Lower lobe of right lung (tissue), 2 donors: ENCODE results near the gene CEP131. TPM values are rescaled to one million over a fixed set of nuclear protein-coding genes. Genes with fewer than 3 reads are reported as not detected.

Experiments used
- ATAC-seq, 2 donors: fragments of 200-7000 bp; cut with Tn5 transposase; one replicate each; pipeline ENCODE4 v1.9.1; 2020 to 2022; ENCODE audit warnings: mild to moderate bottlenecking in 2 of 2, moderate library complexity in 2 of 2
- DNase-seq: peaks from one replicate; pipeline ENCODE4 v3.0.0-alpha.2; 2020
- H3K27ac ChIP-seq: fragments of 200-600 bp; one replicate; pipeline ENCODE4 v1.8.0; 2022
- H3K27me3 ChIP-seq: fragments of 200-600 bp; one replicate; pipeline ENCODE4 v1.8.0; 2022; ENCODE audit warnings: low read depth
- H3K36me3 ChIP-seq: fragments of 200-600 bp; one replicate; pipeline ENCODE4 v1.8.0; 2022; ENCODE audit warnings: mild to moderate bottlenecking
- H3K4me1 ChIP-seq: fragments of 200-600 bp; one replicate; pipeline ENCODE4 v1.8.0; 2022
- H3K4me3 ChIP-seq: fragments of 200-600 bp; one replicate; pipeline ENCODE4 v1.8.0; 2022; ENCODE audit warnings: mild to moderate bottlenecking
- H3K9me3 ChIP-seq: fragments of 200-600 bp; one replicate; pipeline ENCODE4 v1.8.0; 2022
- CTCF ChIP-seq: fragments of 200-600 bp; IDR thresholded peaks from one replicate; pipeline ENCODE4 v1.8.0; 2022; ENCODE audit warnings: antibody characterized with exemption, mild to moderate bottlenecking
- intact Hi-C: fragments of 100-400 bp; cut with DNase I; formaldehyde crosslinking; loops from one replicate; pipeline ENCODE4 v1.11.0; 2022
- total RNA-seq: library from RNA; stranded (reverse); fragmentation: NEBNext Ultra II Directional; extraction: Animal tissue kit (Norgen Biotek cat#: 25700); gene quantifications from one replicate; pipeline ENCODE4 v1.2.1, GENCODE V29; 2021
- donor health status: DM: no; HTN: yes; CAD: no; lungs with severe emphysema.

CEP131 gene
- total RNA-seq, 1 donor from 2014 or later: 8.3 TPM

- intact Hi-C loops: no loop called here
- peaks cover under 1% of the 10 kb centered on the region for H3K27me3 ChIP-seq
- H3K9me3 ChIP-seq: no peaks in the 10 kb centered on the region
- no peak overlapping the region for H3K27ac ChIP-seq
- DNase-seq (no peak), ATAC-seq (peak; percentile 42 to 51)
- no peaks in the 10 kb centered on the region for H3K36me3 ChIP-seq
- H3K4me1 ChIP-seq: peaks cover 8% of the 10 kb centered on the region
- TF ChIP-seq CTCF: no peak
- no peak overlapping the region for H3K4me3 ChIP-seq
Measured at GRCh38 chr17:81171941-81172340, 50.8 kb downstream of the CEP131 start.

GRCh38 chr17:81170727-81171494 is 51.9 kb downstream of the CEP131 start:
- Histone ChIP-seq H3K36me3 (no peaks in the 10 kb centered on the region), H3K9me3 (no peaks in the 10 kb centered on the region), H3K4me3 (no peak overlapping the region), H3K27me3 (peaks cover 6% of the 10 kb centered on the region), H3K4me1 (peaks cover 8% of the 10 kb centered on the region), H3K27ac (no peak overlapping the region)
- DNase-seq (no peak), ATAC-seq (peak in 1 of 2 donors; percentile 5)
- intact Hi-C loops: no loop called here
- no peak for TF ChIP-seq CTCF

GRCh38 chr17:81169870-81170309 is 52.9 kb downstream of the CEP131 start:
- TF ChIP-seq CTCF: no peak
- no peak for ATAC-seq
- intact Hi-C loops: no loop called here

GRCh38 chr17:81167638-81168037 is 55.1 kb downstream of the CEP131 start:
- peak; percentile 37 for DNase-seq
- no peak overlapping the region for H3K27ac ChIP-seq
- intact Hi-C loops: no loop called here
- H3K4me3 ChIP-seq: no peak overlapping the region
- no peaks in the 10 kb centered on the region for H3K9me3 ChIP-seq
- peaks cover 13% of the 10 kb centered on the region for H3K4me1 ChIP-seq
- H3K27me3 ChIP-seq: peaks cover 21% of the 10 kb centered on the region
- ATAC-seq: no peak
- no peak for TF ChIP-seq CTCF
- no peaks in the 10 kb centered on the region for H3K36me3 ChIP-seq

More at GRCh38 chr17:81169870-81170309, 52.9 kb downstream of the CEP131 start:
- no peak for DNase-seq
- Histone ChIP-seq H3K4me3 (no peak overlapping the region), H3K27ac (no peak overlapping the region), H3K27me3 (peaks cover 15% of the 10 kb centered on the region), H3K36me3 (no peaks in the 10 kb centered on the region), H3K9me3 (no peaks in the 10 kb centered on the region), H3K4me1 (peaks cover 13% of the 10 kb centered on the region)

GRCh38 chr17:81167194-81167524 is 55.6 kb downstream of the CEP131 start:
- H3K27me3 ChIP-seq: peaks cover 21% of the 10 kb centered on the region
- no peak for ATAC-seq
- no peaks in the 10 kb centered on the region for H3K36me3 ChIP-seq
- DNase-seq: no peak
- intact Hi-C loops: no loop called here
- H3K9me3 ChIP-seq: no peaks in the 10 kb centered on the region
- peaks cover 10% of the 10 kb centered on the region for H3K4me1 ChIP-seq
- no peak overlapping the region for H3K4me3 ChIP-seq
- no peak overlapping the region for H3K27ac ChIP-seq
- no peak for TF ChIP-seq CTCF
